GM18519 (cell line): ENCODE results near the gene KCNK1.
"Not testable (repeated sequence)": the region's sequence is repeated elsewhere in the genome, so short reads cannot be mapped to it uniquely, and the experiment has no call there.

Experiments
- ATAC-seq: cut with Tn5 transposase; IDR thresholded peaks from one replicate; pipeline ENCODE4 v1.9.1; 2021; ENCODE audit warnings: mild to moderate bottlenecking, moderate library complexity; ENCODE audit not compliant: unreplicated experiment, low FRiP score

Gene KCNK1

DNA sequence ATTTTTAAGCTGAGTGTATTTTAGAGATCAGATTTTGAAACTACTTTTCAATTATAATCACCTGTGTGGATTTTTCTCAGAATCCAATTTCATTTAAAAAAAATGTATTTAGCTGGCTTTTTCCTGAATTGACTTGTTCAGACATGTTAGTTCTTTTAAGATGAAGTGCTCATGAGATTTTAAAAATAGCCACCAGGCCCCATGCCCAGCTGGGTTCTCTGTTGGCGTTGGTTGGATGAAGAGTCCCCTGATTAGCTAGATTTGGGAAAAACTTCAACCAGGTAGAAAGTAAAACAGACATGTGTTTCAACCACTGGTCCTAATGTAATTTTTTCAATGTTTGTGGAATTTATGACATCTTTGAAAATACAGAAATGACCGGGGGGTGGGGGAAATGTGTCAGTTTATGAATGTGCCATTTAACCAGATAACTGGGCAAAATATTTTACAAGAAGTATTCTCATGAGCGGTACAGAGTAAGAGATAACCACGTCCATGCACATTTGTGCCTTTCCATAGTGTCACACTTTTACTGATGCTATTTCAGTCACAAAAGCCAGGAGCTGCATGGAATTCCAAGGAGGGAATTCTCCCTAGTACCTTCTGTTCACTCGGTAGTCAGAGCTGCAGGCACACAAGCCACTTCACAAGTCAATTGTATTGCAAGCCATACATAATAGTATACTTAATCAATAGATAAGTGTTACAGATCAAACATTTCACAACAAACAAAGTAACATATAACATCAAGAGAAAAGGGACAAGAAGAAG lies 51.1 kb downstream of the KCNK1 start:
- no peak for ATAC-seq

DNA sequence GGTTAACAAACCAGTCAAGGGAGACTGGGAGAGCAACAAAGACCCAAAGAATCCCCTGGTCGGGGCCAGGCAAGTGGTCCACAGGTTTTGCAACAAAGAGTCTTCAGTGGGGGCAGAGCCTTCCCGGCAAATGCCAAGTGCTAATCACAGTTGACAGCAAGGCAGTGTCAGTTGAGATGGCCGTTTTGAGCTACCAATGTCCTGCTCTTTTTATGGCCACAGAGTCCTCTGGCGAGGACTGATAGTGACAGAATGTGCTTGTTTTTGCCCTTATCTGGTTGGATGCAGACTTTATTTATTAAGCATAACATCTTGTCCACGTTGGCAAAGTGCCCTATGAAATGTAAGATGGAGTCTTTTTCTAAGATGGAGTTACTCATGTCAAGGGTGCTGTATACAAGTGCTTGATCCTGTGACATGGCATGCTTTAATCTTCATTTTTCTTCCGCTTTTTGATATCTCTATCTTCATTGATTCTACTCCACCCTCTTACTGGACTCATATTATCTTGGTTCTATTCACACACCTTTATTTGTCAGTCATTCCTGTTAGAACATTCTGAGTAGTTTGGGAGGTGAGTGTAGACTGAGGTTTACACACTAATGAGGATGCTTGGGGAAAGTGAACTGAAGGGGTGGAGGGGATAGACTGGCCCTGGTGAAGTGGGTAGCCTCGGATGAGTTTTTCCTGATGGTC lies 51.8 kb downstream of the KCNK1 start:
- no peak for ATAC-seq

DNA sequence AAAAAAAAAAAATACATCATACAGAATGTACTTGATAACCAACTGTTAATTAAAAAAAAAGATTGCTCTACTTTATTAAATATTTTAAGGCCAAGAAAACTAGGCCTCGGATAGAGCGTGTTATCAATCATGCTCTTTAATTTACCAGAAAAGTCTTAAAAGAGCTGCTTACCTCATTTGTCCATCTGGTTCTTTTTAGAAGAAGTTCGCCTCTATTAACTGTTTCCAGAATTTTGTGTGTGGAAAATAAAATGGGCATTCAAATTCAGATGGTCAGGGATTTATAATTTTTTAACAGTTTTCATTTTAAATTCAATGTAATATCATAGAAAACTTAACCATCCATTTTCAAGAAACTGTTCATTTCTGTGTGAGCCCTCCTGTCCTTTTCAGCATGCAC lies 53.8 kb downstream of the KCNK1 start:
- no peak for ATAC-seq

DNA sequence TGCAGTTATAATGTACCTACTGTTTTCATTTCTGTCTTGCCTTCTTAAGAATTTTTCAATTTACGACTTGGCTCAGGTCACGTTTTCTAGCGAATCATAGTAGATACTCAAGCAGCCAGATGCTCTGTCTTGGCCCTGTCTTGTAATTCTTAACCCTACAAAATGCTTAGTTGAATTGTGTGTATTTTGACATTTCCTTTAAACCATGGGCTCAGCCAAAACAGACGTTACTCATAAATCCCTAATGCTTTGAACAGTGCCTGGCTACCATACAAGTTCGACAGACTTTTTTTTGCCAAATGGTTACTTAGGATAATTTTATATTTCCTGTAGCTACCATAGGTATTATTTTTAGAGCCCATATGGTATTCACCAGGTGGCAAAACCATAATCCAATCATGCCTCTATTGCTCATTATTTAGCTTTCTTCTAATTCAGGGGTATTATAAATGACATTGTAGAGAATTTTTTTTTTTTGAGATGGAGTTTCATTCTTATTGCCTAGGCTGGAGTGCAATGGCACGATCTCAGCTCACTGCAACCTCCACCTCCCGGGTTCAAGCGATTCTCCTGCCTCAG lies 54.3 kb downstream of the KCNK1 start:
- ATAC-seq, result no peak

DNA sequence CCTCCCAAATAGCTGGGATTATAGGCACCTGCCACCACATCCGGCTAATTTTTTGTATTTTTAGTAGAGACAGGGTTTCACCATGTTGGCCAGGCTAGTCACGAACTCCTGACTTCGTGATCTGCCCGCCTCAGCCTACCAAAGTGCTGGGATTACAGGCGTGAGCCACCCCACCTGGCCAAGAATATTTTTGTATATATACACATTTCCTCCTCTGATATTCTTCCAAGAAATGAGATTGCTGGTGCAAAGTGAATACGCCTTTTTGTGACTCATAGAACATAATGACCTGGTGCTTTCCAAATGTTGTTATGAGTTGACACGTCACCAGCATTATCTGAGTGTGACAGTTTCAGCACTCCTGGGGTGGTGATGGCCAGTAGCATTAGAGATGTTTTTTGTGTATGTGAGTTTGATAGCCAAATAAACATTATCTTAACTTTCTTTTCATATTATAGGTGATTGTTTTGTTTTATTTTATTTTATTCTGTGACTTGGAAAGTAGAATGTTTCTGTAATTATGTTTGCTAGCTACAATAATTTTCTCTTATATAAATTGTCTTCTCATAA lies 54.9 kb downstream of the KCNK1 start:
- peak; percentile 75 for ATAC-seq

DNA sequence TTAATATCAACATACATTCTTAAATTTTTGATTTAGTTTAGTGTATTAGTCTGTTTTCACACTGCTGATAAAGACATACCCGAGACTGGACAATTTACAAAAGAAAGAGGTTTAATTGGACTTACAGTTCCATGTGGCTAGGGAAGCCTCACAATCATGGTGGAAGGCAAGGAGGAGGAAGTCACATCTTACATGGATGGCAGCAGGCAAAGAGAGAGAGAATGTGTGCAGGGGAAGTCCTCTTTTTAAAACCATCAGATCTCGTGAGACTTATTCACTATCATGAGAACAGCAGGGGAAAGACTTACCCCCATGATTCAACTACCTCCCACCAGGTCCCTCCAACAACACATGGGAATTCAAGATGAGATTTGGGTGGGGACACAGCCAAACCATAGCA lies 56.5 kb downstream of the KCNK1 start:
- not testable (repeated sequence) for ATAC-seq

DNA sequence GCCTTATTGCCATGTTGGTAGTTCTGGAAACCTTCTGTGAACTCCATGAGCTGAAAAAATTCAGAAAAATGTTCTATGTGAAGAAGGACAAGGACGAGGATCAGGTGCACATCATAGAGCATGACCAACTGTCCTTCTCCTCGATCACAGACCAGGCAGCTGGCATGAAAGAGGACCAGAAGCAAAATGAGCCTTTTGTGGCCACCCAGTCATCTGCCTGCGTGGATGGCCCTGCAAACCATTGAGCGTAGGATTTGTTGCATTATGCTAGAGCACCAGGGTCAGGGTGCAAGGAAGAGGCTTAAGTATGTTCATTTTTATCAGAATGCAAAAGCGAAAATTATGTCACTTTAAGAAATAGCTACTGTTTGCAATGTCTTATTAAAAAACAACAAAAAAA lies 57.4 kb downstream of the KCNK1 start:
- ATAC-seq, result no peak

DNA sequence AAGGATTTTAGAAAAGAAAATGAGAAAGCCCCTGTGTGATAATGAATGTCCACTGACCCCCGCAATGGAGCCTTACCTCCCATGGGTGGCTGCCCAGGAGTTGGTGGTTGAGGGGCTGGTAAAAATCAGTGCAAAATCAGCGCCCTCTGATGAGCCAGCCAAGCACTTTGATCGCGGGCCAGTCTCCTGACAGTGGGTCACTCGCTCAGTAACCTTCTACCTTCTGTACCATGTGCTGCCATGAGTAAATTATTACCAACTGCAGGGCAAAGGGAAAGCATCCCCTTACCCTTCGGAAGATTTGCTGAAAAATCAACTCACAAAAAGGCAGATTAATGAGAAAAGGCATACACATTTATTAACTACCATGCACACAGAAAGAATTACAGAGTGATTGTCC lies 58.8 kb downstream of the KCNK1 start:
- no peak for ATAC-seq

DNA sequence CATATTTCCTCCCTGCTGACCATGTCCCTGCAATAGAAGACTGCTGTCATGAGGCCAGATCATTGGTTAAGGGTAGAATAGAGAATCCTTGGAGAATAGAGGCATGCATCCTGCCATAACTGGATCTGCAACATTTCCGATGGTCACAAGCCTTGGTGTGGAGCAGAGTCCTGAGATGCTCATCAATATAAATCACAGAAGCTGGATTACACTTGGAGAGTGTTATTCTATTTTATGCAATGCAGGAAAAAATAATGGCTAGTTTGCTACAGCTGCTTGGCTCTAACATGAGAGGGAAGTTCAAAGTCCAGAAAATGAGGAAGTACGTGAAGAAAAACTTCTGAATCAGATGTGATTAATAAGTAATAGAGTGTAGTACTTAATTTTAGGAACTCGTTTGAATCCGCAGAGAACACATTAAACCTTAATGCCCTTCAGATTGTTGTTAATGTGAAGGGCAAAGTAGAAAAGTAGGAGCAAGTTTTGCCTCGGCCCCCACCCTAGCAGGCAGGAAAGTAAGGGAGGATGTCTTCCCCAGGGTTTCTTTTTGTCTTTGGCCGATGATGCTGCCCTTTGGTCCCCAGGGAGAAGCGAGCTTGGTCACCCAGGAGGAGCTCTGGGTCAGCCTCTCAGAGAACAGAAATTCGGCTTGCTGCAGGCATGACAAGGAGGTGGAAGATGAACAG lies 59.5 kb downstream of the KCNK1 start:
- no peak for ATAC-seq

DNA sequence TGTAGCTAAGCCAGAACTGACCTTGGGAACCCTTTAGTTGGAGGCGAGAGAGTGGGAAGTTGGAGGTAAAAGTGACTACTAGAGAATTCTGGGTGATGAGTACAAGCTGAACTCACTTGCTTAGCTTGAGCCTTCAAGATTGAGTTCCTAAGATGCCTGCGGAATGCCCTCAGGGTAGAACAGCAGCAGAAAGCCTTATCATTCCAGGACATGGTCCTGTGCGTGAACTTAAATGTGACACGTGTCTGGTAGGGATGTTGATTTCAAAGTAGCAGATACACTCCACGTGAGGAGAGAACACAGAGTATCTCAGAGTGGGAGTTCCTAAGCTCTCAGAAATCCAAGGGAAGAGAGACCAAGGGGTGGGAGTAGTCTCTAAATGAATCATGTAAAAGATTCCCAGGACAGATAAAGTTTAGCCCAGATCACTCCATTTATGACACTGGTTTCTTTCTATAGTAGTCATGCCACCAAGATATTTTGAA lies 60.1 kb downstream of the KCNK1 start:
- no peak for ATAC-seq

DNA sequence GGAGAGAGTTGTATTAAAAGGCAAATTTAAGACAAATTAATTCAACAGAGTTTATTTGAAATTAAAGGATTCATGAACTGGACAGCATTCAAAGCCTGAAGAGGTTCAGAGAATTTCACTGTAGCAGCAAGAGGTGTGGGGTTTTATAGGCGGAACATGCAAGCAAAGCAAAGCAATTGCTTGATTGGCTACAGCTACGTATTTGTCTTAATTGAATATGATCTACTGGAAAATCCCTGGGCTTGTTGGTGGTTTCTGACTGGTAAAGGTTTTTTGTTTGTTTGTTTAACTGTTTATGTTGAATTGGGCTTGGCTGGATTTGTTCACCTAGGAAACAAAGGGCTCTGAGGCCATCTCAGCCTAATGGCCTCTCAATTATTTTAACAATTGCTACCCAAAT lies 61.5 kb downstream of the KCNK1 start:
- no peak for ATAC-seq

DNA sequence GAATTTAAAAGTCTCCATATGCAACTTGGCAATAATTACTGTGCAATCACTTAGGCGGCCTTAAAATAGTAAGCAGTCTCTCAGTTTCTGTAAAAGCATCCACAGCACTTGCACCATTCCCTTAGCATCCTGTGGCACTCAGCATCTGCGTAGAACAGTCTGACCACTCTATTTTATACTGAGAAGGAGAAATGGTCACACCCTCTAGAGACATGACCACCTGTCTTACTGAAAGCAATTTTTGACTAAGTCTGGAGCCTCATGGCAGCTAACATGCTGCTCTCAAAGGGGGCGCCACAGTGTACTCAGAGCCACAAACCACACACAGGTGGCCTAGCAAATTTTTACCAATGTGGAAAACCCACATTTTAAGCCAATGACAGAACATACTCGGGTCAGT lies 62.0 kb downstream of the KCNK1 start:
- ATAC-seq, result peak; percentile 70

DNA sequence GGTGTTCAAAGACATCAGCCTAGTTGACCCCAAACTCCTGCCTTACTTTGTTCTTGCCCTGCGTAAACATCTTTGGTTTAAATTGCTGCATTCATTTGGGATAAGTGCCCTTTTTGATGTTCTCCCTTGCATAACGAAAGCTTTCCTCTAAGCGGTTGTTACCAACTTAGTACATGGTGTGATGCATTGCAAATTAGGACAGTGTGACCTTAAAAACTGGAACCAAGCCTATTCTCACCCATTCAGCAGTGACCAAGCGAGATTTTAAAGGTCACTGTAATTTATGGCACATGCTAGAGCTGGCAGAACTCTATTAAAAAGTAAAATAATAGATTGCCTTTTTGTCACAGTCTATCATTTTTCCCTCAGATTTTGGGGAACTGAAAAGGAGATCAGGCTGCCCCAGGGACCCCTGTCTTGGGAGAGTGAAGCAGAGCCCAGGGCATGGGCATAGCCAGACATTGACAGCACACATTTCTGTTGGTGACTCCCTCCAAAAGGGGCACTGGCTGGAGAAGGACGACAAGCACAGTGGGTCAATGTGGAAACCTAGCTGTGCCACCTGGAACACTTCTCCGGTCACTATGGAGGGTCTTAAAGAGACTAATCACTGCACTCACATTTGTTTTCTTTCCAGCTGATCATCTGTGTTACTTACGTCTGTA lies 63.9 kb downstream of the KCNK1 start:
- no peak for ATAC-seq

DNA sequence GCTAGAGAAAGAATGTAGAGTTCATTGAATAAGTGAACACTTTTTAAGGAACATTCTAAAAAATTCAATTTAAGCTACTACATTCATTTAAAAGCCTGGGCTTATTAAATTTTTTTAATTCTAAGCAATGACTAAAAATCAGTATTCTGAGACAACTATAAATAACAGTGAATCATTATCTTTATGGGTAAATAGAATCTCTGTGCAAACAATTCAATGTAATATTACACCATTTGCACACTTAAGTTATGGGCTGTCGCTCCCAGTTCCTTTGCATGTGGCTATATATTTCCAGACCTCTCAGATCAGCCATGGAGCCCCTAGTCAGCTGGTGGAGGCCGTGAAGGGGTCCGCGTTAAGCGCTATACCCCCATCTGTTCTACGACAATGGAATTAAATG lies 65.1 kb downstream of the KCNK1 start:
- ATAC-seq, result no peak

DNA sequence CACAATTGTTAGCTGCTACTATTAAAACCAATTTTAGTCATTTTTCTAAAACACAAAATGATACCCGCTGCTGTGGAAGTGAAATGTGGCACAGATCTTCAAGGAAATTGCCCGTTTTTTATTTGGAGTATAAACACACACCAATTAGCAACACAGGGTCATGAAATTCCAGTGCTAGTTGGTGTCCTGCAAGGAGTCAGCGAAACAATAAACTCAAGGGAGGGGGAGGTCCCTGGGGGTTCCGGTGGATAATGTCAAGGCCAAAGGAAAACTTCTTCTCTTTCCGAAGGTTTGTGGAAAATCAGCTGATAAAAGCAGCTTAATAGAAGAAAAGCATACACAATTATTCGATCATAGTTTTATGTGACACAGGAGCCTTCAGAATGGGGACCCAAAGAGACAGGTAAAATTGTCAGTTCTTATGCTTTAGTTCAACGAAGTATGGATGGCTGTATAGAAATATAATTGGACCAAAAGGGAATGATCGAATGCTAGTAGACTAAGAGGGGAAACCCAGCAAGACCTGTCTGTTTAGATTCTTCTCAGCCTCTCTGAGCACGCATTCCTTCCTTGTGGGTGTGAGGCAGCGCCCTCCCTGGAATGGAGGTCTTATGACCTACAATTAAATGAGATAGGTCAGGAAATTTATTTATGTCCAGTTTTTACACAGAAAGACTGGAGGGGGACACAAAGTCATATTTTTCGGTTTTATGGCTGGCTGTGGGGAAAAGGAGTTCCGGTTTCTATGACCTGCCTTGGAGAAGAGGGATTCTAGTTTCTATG lies 65.9 kb downstream of the KCNK1 start:
- ATAC-seq, result no peak

DNA sequence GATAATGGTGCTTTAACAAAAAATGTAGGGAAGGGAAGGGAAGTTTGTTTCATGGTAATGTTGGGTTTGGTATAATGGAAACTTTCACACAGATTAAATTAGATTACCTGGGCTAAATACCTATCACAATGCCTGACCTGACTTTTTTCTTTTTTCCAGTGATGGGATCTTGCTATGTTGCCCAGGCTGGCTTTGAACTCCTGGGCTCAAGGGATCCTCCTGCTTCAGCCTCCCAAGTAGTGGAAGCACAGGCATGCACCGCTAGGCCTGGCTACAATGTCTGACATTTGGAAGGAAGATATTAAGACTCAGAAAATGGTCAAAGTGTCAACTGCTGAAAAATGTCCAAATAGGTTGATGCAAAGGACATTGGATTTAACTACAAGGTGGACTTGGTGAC lies 67.4 kb downstream of the KCNK1 start:
- ATAC-seq, result no peak

DNA sequence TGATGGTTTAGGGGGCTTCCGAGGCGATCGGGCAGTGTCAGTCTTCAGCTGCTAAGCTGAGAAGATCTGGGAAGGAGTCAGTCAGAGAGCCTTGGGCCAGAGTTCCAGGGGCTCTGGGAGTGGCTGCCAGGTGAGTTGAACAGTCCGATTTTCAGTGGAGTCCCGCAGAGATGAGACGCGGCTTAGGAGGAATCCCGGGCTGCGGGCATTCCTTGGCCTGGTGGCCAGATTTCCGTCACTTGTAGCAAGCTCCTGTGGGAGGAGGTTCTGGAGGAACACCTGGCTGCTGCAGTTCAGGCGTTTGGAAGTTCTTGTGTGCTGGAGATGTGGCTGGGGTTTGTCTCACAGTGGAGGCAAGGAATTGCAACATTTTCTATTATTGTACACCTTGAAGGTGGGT lies 72.7 kb downstream of the KCNK1 start:
- ATAC-seq, result not testable (repeated sequence)

DNA sequence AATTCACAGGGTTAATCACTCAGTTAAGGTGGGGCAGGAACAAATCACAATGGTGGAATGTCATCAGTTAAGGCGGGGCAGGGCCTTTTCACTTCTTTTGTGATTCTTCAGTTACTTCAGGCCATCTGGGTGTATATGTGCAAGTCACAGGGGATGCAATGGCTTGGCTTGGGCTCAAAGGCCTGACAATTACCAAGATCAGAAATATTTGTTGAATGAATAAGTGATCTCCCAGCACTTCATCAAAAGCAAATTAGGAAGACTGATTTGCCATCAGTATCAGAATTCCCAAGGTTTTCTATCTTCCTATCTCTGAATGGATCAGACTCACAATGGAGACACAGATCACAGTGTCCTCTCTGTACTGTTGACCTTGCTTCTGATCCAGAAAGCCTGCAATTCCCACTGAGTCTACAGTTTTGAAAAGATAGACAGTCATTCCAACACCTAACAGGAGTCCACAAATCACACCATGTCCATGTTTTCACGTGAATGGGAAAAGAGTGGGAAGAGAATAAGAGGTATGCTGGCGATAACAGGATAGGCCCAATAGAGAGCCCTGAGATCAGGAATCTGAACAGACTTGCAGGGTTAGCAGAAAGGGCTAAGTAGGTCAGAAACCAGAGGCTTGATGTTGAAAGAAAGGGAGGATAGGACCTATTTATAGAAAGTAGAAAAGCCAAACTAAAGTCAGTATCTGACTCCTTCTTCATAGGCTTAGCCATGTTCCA lies 75.3 kb downstream of the KCNK1 start:
- no peak for ATAC-seq

DNA sequence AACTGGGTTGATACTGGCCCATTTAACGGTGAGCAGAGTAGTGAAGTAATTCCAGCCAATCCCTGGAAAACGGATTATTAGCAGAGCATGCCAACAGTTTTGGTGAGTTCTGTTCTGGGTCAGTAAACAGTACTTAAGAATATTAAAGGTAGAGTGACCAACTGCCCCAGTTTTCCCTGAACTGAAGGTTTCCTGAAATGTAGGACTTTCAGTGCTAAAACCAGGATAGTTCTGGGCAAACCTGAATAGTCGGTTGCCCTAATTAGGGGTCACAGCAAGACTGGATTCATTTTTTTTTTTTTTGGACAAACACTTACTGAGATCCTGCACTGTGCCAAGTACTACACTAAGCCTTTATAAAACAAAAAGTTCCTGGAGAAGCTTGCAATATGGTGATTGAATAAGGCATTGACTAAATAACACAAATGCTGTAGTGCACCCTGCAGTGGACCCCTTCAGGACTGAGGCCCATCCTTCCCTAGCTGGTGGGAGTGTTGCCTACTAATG lies 75.9 kb downstream of the KCNK1 start:
- ATAC-seq, result no peak
